ENCODE data around the gene GRID1. TPM values are rescaled to one million over a fixed set of nuclear protein-coding genes. Genes with fewer than 3 reads are reported as not detected.

Gene GRID1
- total RNA-seq, 1 donor from 2014 or later: 1.1 TPM

- Mint-ChIP-seq H3K9me3 (no peaks in the 10 kb centered on the region), H3K27me3 (ENCODE audit: low read depth) (peaks cover 13% of the 10 kb centered on the region), H3K4me3 (no peak overlapping the region), H3K27ac (ENCODE audit: unreplicated experiment) (no peak overlapping the region), H3K4me1 (no peaks in the 10 kb centered on the region), H3K36me3 (ENCODE audit: low read depth) (no peaks in the 10 kb centered on the region)
- DNase-seq (ENCODE audit: low read depth, low spot score): no peak
- no peak for TF ChIP-seq CTCF (conservative IDR thresholded peaks at IDR 0.05)
These were observed 156.2 kb downstream of the GRID1 start for GRCh38 chr10:86210416-86210815.

- H3K9me3 Mint-ChIP-seq: no peaks in the 10 kb centered on the region
- TF ChIP-seq CTCF (conservative IDR thresholded peaks at IDR 0.05): no peak
- H3K4me1 Mint-ChIP-seq: no peaks in the 10 kb centered on the region
These were observed 156.9 kb downstream of the GRID1 start for GRCh38 chr10:86209726-86210125.

GRCh38 chr10:86207226-86207625 lies 159.4 kb downstream of the GRID1 start:
- Mint-ChIP-seq H3K9me3 (no peaks in the 10 kb centered on the region), H3K4me1 (no peaks in the 10 kb centered on the region), H3K36me3 (ENCODE audit: low read depth) (no peaks in the 10 kb centered on the region), H3K27me3 (ENCODE audit: low read depth) (peaks cover 22% of the 10 kb centered on the region), H3K4me3 (no peak overlapping the region), H3K27ac (ENCODE audit: unreplicated experiment) (no peak overlapping the region)
- DNase-seq (ENCODE audit: low read depth, low spot score): no peak
- no peak for TF ChIP-seq CTCF (conservative IDR thresholded peaks at IDR 0.05)

More at GRCh38 chr10:86209726-86210125, 156.9 kb downstream of the GRID1 start:
- H3K27me3 Mint-ChIP-seq (ENCODE audit: low read depth): peaks cover 13% of the 10 kb centered on the region
- no peak overlapping the region for H3K4me3 Mint-ChIP-seq
- no peak overlapping the region for H3K27ac Mint-ChIP-seq (ENCODE audit: unreplicated experiment)
- H3K36me3 Mint-ChIP-seq (ENCODE audit: low read depth): no peaks in the 10 kb centered on the region
- no peak for DNase-seq (ENCODE audit: low read depth, low spot score)

- no peak for DNase-seq (ENCODE audit: low read depth, low spot score)
- Mint-ChIP-seq H3K27ac (ENCODE audit: unreplicated experiment) (no peak overlapping the region), H3K36me3 (ENCODE audit: low read depth) (no peaks in the 10 kb centered on the region), H3K4me1 (no peaks in the 10 kb centered on the region), H3K9me3 (no peaks in the 10 kb centered on the region), H3K27me3 (ENCODE audit: low read depth) (peaks cover 23% of the 10 kb centered on the region), H3K4me3 (no peak overlapping the region)
- no peak for TF ChIP-seq CTCF (conservative IDR thresholded peaks at IDR 0.05)
These were observed 160.4 kb downstream of the GRID1 start for GRCh38 chr10:86206240-86206579.

- no peaks in the 10 kb centered on the region for H3K36me3 Mint-ChIP-seq (ENCODE audit: low read depth)
- H3K4me3 Mint-ChIP-seq: no peak overlapping the region
- TF ChIP-seq CTCF (conservative IDR thresholded peaks at IDR 0.05): no peak
- peaks cover 25% of the 10 kb centered on the region for H3K27me3 Mint-ChIP-seq (ENCODE audit: low read depth)
- H3K9me3 Mint-ChIP-seq: no peaks in the 10 kb centered on the region
- DNase-seq (ENCODE audit: low read depth, low spot score): no peak
- H3K4me1 Mint-ChIP-seq: no peaks in the 10 kb centered on the region
- no peak overlapping the region for H3K27ac Mint-ChIP-seq (ENCODE audit: unreplicated experiment)
These were observed 161.0 kb downstream of the GRID1 start for GRCh38 chr10:86205306-86206239.

Data from neural crest cell (in vitro differentiated cells).